Measurements from ENCODE around the gene EXOC3L4. TPM values are rescaled to one million over a fixed set of nuclear protein-coding genes. Genes with fewer than 3 reads are reported as not detected.

EXOC3L4 gene
- polyA plus RNA-seq, 1 donor = 33.7 TPM

DNA sequence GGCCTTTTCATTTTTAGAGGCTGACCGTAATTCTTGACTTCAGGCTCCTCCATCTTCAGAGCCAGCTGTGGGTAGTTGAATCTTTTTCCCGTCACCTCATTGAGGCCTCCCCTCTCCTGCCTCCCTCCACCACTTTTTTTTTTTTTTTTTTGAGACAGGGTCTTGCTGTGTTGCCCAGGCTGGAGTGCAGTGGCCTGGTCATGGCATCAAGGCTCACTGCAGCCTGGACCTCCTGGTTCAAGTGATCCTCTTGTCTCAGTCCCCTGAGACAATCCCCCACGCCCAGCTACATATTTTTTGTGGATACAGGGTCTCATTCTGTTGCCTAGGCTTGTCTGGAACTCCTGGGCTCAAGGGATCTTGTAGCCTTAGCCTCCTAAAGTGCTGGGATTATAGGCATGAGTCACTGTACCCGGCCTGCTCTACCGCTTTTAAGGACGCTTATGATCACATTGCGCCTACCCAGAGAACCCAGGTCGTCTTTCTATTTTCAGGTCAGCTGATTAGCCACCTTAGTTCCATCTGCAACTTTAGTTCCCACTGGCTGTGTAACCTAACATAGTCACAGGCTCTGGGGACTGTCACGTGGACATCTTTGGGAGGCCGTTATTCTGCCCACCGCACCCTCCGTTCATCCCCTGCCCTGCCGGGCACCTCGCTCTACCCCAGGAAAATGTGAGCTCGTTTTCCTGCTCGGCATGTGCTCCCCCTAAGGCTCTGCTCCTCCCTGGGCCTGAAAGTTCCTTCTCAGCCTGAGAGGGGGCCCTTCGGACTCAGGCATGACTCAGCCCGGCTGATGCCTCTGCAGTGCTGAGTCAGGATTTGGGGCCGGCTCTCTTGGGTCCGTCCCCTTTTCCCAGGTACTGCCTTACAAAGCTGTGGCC, 42.1 kb downstream of the EXOC3L4 start:
- H3K27me3 ChIP-seq (ENCODE audit: control insufficient read depth, insufficient read depth, low read length) = peaks cover 21% of the 10 kb centered on the region
- peaks cover 5% of the 10 kb centered on the region for H3K36me3 ChIP-seq (ENCODE audit: control insufficient read depth, insufficient read depth, low read length)
- 57% methylated on average over 1 of the region's 20 CpGs for WGBS (ENCODE audit: insufficient coverage, low lambda C conversion rate)
- H3K4me1 ChIP-seq (ENCODE audit: control insufficient read depth, insufficient read depth, low read length) = peaks cover 8% of the 10 kb centered on the region
- peak in 1 of 2 donors; percentile 84 for DNase-seq
- no peak overlapping the region for H3K4me3 ChIP-seq (ENCODE audit: low read length)
- peaks cover 5% of the 10 kb centered on the region for H3K9me3 ChIP-seq (ENCODE audit: control insufficient read depth, low read depth, low read length)
- no peak overlapping the region for H3K27ac ChIP-seq (ENCODE audit: low read length)

GRCh38 chr14:103137689-103138300, 43.3 kb downstream of the EXOC3L4 start:
- H3K4me3 ChIP-seq (ENCODE audit: low read length) = no peak overlapping the region
- peaks cover 5% of the 10 kb centered on the region for H3K36me3 ChIP-seq (ENCODE audit: control insufficient read depth, insufficient read depth, low read length)
- DNase-seq = no peak
- no peak overlapping the region for H3K27ac ChIP-seq (ENCODE audit: low read length)
- H3K4me1 ChIP-seq (ENCODE audit: control insufficient read depth, insufficient read depth, low read length) = peaks cover 8% of the 10 kb centered on the region
- H3K27me3 ChIP-seq (ENCODE audit: control insufficient read depth, insufficient read depth, low read length) = peaks cover 31% of the 10 kb centered on the region
- WGBS (ENCODE audit: insufficient coverage, low lambda C conversion rate) = no CpG with 5 or more reads among the region's 22 CpGs
- H3K9me3 ChIP-seq (ENCODE audit: control insufficient read depth, low read depth, low read length) = peaks cover 5% of the 10 kb centered on the region

- peaks cover 36% of the 10 kb centered on the region for H3K27me3 ChIP-seq (ENCODE audit: control insufficient read depth, insufficient read depth, low read length)
- WGBS (ENCODE audit: insufficient coverage, low lambda C conversion rate) = no CpG with 5 or more reads among the region's 66 CpGs
- no peak overlapping the region for H3K4me3 ChIP-seq (ENCODE audit: low read length)
- no peak for DNase-seq
- peaks cover 8% of the 10 kb centered on the region for H3K4me1 ChIP-seq (ENCODE audit: control insufficient read depth, insufficient read depth, low read length)
- H3K9me3 ChIP-seq (ENCODE audit: control insufficient read depth, low read depth, low read length) = peaks cover 5% of the 10 kb centered on the region
- H3K27ac ChIP-seq (ENCODE audit: low read length) = no peak overlapping the region
- H3K36me3 ChIP-seq (ENCODE audit: control insufficient read depth, insufficient read depth, low read length) = peaks cover 5% of the 10 kb centered on the region
Observed at GRCh38 chr14:103138301-103139131, 44.0 kb downstream of the EXOC3L4 start.

DNA sequence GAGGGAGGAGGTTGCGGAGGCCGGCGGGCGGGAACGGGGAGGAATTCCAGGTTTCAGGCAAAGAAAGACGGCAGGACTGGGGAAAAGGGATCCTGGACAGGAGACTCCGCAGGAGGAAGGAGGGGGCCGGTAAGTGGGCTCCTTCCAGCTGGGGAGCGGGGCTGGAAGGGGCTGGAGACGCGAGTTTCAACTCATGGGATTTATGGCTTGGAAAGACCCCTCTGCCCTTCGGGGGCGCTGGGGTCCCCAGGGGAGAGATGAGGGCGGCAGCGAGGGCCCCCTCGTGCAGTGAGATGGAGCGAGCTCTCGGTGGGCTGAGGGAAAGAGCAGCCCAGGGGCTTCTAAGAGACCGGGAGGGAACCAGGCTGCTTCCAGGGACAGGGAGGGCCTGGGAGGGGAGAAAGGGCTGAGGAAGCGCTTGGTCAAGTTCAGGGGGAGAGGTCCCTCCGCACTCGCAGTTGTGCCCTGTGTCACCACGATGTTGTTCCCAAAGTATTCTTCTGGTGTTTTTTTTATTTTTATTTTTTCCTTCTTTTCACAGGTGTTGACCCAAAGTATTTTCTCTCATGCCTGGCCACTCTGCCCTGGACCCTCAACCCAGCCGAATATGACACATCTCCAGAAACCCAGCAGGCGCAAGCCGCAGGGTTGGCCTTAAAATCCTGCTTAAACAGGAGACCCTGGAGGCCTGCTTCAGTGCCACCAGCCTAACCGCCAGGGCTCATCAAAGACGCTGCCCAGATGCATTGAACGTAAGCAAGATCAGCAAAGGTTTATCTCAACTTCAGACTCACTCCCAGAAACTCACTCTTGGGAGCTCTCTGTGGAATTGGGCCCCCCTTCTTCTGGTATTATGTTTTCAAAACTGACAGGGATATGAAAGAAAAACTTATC, 44.9 kb downstream of the EXOC3L4 start:
- H3K27ac ChIP-seq (ENCODE audit: low read length) = no peak overlapping the region
- H3K36me3 ChIP-seq (ENCODE audit: control insufficient read depth, insufficient read depth, low read length) = no peaks in the 10 kb centered on the region
- no peak overlapping the region for H3K4me3 ChIP-seq (ENCODE audit: low read length)
- WGBS (ENCODE audit: insufficient coverage, low lambda C conversion rate) = 83% methylated on average over 1 of the region's 29 CpGs
- H3K4me1 ChIP-seq (ENCODE audit: control insufficient read depth, insufficient read depth, low read length) = peaks cover 8% of the 10 kb centered on the region
- no peak for DNase-seq
- H3K27me3 ChIP-seq (ENCODE audit: control insufficient read depth, insufficient read depth, low read length) = peaks cover 39% of the 10 kb centered on the region
- H3K9me3 ChIP-seq (ENCODE audit: control insufficient read depth, low read depth, low read length) = peaks cover 5% of the 10 kb centered on the region

- Histone ChIP-seq H3K36me3 (ENCODE audit: control insufficient read depth, insufficient read depth, low read length) (no peaks in the 10 kb centered on the region), H3K27me3 (ENCODE audit: control insufficient read depth, insufficient read depth, low read length) (peaks cover 40% of the 10 kb centered on the region), H3K4me1 (ENCODE audit: control insufficient read depth, insufficient read depth, low read length) (peaks cover 8% of the 10 kb centered on the region), H3K27ac (ENCODE audit: low read length) (no peak overlapping the region), H3K4me3 (ENCODE audit: low read length) (no peak overlapping the region), H3K9me3 (ENCODE audit: control insufficient read depth, low read depth, low read length) (peaks cover 5% of the 10 kb centered on the region)
- DNase-seq = no peak
- 90% methylated on average over 2 of the region's 12 CpGs for WGBS (ENCODE audit: insufficient coverage, low lambda C conversion rate)
Observed at GRCh38 chr14:103140316-103141109, 46.0 kb downstream of the EXOC3L4 start.

GRCh38 chr14:103141117-103141796, 46.7 kb downstream of the EXOC3L4 start:
- no peak overlapping the region for H3K27ac ChIP-seq (ENCODE audit: low read length)
- H3K36me3 ChIP-seq (ENCODE audit: control insufficient read depth, insufficient read depth, low read length) = no peaks in the 10 kb centered on the region
- no peak overlapping the region for H3K4me3 ChIP-seq (ENCODE audit: low read length)
- H3K27me3 ChIP-seq (ENCODE audit: control insufficient read depth, insufficient read depth, low read length) = peaks cover 40% of the 10 kb centered on the region
- peaks cover 5% of the 10 kb centered on the region for H3K9me3 ChIP-seq (ENCODE audit: control insufficient read depth, low read depth, low read length)
- WGBS (ENCODE audit: insufficient coverage, low lambda C conversion rate) = no CpG with 5 or more reads among the region's 8 CpGs
- DNase-seq = no peak
- H3K4me1 ChIP-seq (ENCODE audit: control insufficient read depth, insufficient read depth, low read length) = peaks cover 8% of the 10 kb centered on the region

- Histone ChIP-seq H3K27ac (ENCODE audit: low read length) (no peak overlapping the region), H3K9me3 (ENCODE audit: control insufficient read depth, low read depth, low read length) (peaks cover 5% of the 10 kb centered on the region), H3K4me1 (ENCODE audit: control insufficient read depth, insufficient read depth, low read length) (peaks cover 8% of the 10 kb centered on the region), H3K27me3 (ENCODE audit: control insufficient read depth, insufficient read depth, low read length) (peaks cover 42% of the 10 kb centered on the region), H3K4me3 (ENCODE audit: low read length) (no peak overlapping the region), H3K36me3 (ENCODE audit: control insufficient read depth, insufficient read depth, low read length) (no peaks in the 10 kb centered on the region)
- no peak for DNase-seq
- WGBS (ENCODE audit: insufficient coverage, low lambda C conversion rate) = no CpG with 5 or more reads among the region's 4 CpGs
Observed at GRCh38 chr14:103142026-103142425, 47.5 kb downstream of the EXOC3L4 start.

DNA sequence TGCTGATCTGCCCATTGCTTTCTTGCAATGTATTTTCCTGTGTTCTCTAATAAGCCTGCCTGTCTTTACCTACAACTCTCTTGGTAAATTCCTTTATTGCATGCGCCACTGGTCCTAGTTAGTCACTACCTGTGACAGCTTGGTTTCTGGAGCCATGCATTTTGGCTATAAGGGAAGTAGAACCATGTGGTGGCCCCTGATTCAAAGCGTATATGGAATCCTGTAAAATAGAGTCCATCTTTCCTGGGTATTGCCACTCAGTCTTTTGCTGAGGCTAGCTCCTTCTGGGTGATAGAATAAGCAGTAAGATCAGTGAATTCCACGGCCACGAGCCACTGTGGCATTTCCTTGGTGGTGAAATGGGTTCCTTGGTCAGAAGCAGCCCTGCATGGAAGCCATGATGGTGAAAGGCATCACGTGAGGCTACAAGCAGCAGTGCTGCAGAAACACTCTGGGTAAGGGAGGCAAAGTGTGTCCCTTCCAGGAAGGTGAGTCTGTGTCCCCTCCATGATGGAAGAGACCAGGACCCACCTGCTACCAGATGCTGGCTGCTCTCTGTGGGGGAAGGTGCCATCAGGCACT, 48.3 kb downstream of the EXOC3L4 start:
- peaks cover 42% of the 10 kb centered on the region for H3K27me3 ChIP-seq (ENCODE audit: control insufficient read depth, insufficient read depth, low read length)
- no peak for DNase-seq
- 100% methylated on average over 1 of the region's 5 CpGs for WGBS (ENCODE audit: insufficient coverage, low lambda C conversion rate)

More for the DNA sequence above, 48.3 kb downstream of the EXOC3L4 start:
- Histone ChIP-seq H3K9me3 (ENCODE audit: control insufficient read depth, low read depth, low read length) (peaks cover 5% of the 10 kb centered on the region), H3K4me3 (ENCODE audit: low read length) (no peak overlapping the region), H3K27ac (ENCODE audit: low read length) (no peak overlapping the region), H3K36me3 (ENCODE audit: control insufficient read depth, insufficient read depth, low read length) (no peaks in the 10 kb centered on the region), H3K4me1 (ENCODE audit: control insufficient read depth, insufficient read depth, low read length) (peaks cover 5% of the 10 kb centered on the region)

Data from large intestine (tissue), 3 donors.